GM18505 (cell line): ENCODE results near the gene GRIA2.
"Not testable (repeated sequence)": the region's sequence is repeated elsewhere in the genome, so short reads cannot be mapped to it uniquely, and the experiment has no call there.

Experiments used
- ATAC-seq: cut with Tn5 transposase; IDR thresholded peaks from one replicate; pipeline ENCODE4 v1.9.1; 2021; ENCODE audit not compliant: unreplicated experiment
- POLR2A ChIP-seq: IDR thresholded peaks from 4 replicates; pipeline ENCODE4 v1.6.1; 2011; ENCODE audit warnings: borderline replicate concordance; ENCODE audit not compliant: insufficient read depth, insufficient read length; ENCODE audit errors: extremely low read depth

Gene GRIA2

DNA sequence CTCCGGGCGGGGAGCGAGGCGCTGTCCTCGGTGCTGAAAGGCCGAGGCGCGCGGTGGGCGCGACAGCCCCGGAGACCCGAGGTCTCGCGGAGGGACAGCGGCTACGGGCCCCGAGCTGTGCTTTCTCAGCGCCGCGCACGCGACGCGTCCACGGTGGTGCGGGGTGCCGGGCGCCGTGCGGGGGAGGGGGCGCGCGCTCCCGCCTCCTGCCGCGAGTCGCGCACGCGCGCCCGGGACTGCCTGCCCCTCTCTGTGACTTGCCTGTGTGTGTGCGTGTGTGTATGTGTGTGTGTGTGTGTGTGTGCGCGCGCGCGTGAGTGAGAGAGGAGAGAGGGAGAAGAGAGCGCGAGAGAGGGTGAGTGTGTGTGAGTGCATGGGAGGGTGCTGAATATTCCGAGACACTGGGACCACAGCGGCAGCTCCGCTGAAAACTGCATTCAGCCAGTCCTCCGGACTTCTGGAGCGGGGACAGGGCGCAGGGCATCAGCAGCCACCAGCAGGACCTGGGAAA, at the start of gene GRIA2:
Gene GRIA2 (plus strand): TSS at position 358 of the 511 bp plus-strand sequence. CDS start 315 bp downstream, outside the sequence.
- TF ChIP-seq POLR2A = no peak
- ATAC-seq = peak; percentile 75

- no peak for TF ChIP-seq POLR2A
- no peak for ATAC-seq
Measured at GRCh38 chr4:157172011-157172410, 48.5 kb upstream of the GRIA2 start.

- not testable (repeated sequence) for ATAC-seq
Measured at GRCh38 chr4:157180268-157180667, 40.3 kb upstream of the GRIA2 start.

DNA sequence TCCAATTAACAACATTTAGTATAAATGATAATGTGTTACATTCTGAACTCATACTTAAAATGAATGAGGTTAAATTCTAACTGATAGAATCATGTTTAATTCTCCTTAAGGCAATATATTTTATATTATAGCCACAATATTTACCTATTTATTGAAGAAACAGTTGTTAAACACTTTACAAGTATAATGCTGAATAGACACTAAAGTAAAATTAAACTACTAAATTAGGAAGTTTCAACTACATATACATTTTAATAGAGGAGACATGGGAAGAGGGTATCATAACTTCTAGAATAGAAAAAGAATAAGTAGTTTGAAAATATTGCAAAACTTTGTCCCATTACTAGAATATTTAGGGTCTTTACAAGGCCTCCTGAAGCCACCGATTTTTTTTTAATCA, 36.2 kb upstream of the GRIA2 start:
- ATAC-seq = no peak

GRCh38 chr4:157185363-157185762, 35.2 kb upstream of the GRIA2 start:
- TF ChIP-seq POLR2A = no peak
- no peak for ATAC-seq

More for the DNA sequence above, 36.2 kb upstream of the GRIA2 start:
- TF ChIP-seq POLR2A = no peak

DNA sequence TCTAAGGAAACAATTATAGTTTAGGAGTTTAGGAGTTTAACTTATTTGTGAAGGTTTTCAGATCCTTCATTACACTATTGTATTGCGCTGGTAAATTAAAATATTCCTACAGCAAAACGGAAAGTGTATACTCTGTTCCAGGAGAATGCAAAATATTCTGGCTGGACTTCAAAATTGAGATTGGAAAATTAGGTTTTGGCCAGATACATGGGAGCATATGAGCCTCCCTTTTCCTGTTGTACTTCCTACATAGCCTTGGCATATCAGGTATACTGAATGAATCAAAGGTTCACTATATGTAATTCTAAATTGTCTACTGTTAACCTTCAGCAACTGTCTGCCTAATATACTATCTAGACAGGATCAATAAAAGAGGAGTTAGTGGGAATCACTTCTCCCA, 25.2 kb upstream of the GRIA2 start:
- no peak for ATAC-seq
- TF ChIP-seq POLR2A = no peak

GRCh38 chr4:157196046-157196445, 24.5 kb upstream of the GRIA2 start:
- ATAC-seq = no peak
- TF ChIP-seq POLR2A = no peak

GRCh38 chr4:157204634-157205244, 15.8 kb upstream of the GRIA2 start:
- ATAC-seq = peak; percentile 75
- TF ChIP-seq POLR2A = no peak

DNA sequence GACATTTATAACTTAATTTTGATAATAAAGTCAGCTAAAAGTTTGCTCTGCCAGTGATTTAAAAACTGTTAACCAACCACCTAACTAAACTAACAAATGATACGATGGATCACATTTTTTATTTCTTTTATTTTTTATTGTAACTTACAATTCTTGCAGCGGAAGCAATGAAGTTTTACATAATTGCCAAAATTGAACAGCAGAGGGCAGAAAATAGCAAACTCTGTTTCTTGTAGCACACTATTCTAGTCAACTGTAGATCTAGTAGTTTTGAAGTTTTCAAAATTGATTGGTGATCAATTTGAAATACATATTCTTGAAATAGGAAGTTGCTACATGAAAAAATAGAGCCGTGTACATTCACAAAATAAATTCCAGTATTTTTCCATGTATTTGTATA, 2.8 kb upstream of the GRIA2 start:
- ATAC-seq = no peak
- no peak for TF ChIP-seq POLR2A

- ATAC-seq = no peak
- TF ChIP-seq POLR2A = no peak
Measured at GRCh38 chr4:157219711-157220370, 687 bp upstream of the GRIA2 start.

GRCh38 chr4:157221426-157221894, 932 bp downstream of the GRIA2 start:
- ATAC-seq = no peak
- no peak for TF ChIP-seq POLR2A

DNA sequence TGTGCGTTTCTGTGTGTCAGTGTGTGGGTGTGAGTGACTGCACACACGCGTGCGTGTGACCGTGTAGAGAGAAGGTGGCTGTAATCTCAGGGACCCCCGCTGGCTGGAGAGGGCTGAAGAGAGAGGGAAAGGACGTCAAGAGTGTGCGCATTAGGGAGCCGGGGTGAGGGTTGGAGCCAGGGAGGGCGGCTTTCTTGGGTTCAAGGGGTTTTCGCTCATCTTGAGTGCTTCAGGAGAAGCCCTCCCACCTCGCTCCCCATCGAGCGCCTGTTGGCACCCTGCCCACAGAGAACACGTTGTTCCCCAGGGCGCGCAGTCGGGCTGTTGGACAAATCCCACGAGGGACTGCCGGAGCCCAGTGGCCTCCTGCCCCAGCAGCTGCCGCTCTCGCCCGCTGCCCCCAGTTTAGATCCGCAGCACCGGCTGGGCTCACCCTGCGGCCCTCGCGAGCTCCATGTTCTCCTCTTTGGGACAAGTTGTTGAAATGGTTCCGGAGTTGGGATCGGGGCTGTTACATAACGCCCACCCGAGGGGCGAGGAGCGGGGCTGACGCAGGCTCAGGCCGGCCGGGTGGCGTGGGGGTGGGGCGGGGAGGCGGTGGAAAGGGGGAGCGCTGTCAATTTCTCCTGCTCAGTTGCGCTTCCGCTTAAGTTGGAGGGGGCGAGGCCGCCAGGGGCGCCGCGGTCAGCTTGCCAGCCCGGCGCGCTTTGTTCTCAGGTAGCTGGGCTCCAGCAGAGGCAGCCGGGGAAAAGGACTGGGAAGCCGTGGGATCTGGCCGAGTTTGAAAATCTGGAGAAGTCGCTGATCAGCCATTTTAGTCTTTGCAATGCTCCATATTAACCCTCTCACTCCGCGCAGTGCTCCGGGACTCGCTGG, 1.6 kb downstream of the GRIA2 start:
- TF ChIP-seq POLR2A = no peak

DNA sequence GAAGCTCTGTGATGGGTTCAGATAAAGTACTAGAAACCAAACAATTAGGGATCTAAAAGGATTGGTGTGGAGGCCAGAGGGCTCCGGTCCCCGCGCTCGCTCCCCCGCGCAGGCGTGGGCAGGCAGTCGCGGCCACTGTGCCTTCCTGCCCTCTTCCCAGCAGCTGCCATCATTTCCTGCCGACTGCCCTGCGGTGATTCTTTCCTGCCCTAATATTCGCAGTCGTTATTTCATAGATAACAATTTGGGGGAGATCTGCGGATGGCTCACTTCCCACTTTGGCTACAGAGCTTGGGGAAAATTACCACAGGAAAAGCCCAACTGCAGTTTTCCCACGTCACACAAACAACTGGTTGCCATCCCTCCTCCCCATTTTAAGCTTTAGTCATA, 2.2 kb downstream of the GRIA2 start:
- ATAC-seq = no peak
- no peak for TF ChIP-seq POLR2A

More for the DNA sequence above, 1.6 kb downstream of the GRIA2 start:
- ATAC-seq = no peak

GRCh38 chr4:157223456-157223855, 2.9 kb downstream of the GRIA2 start:
- no peak for TF ChIP-seq POLR2A
- no peak for ATAC-seq

DNA sequence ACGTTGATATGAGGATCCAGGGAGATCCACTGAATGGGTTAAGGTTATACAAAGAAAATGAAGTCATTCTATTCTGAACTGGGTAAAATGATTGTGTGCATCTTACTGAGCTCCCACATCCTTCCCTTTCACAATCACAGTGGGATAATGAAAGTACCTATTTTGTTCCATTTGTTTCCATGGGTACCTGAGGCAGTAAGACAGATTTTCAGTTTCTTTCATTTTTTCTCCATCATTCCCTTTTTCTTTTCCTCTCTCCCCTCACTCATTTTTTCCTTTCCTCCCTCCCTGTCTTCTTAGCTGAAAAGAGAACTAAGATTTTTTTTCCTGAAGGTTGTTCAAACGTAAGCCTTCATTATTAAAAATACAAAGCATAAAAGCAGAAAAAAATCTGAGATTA, 4.6 kb downstream of the GRIA2 start:
- no peak for TF ChIP-seq POLR2A
- ATAC-seq = no peak
